NCI-H524 (cell line): Measurements from ENCODE around the gene SAMSN1.

ENCODE experiments used
- DNase-seq, 2 experiments: peaks; one replicate each; lab custom pipeline; 2025; lab: John Stamatoyannopoulos, UW

Gene SAMSN1

GRCh38 chr21:14484188-14485009, 61.7 kb downstream of the SAMSN1 start:
- no peak for DNase-seq

GRCh38 chr21:14483296-14483695, 62.8 kb downstream of the SAMSN1 start:
- no peak for DNase-seq

- DNase-seq: no peak
Observed at GRCh38 chr21:14482165-14482564, 64.0 kb downstream of the SAMSN1 start.

- no peak for DNase-seq
Observed at GRCh38 chr21:14480411-14481031, 65.6 kb downstream of the SAMSN1 start.

- no peak for DNase-seq
Observed at GRCh38 chr21:14479241-14479786, 66.8 kb downstream of the SAMSN1 start.

GRCh38 chr21:14477841-14478240, 68.3 kb downstream of the SAMSN1 start:
- no peak for DNase-seq

GRCh38 chr21:14477133-14477532, 69.0 kb downstream of the SAMSN1 start:
- DNase-seq: no peak

- no peak for DNase-seq
Observed at GRCh38 chr21:14474995-14475394, 71.1 kb downstream of the SAMSN1 start.

GRCh38 chr21:14469641-14470040, 76.5 kb downstream of the SAMSN1 start:
- DNase-seq: no peak

- DNase-seq: no peak
Observed at GRCh38 chr21:14466715-14467114, 79.4 kb downstream of the SAMSN1 start.

- DNase-seq: no peak
Observed at GRCh38 chr21:14457762-14458161, 88.4 kb downstream of the SAMSN1 start.

- DNase-seq: no peak
Observed at GRCh38 chr21:14456911-14457310, 89.2 kb downstream of the SAMSN1 start.

GRCh38 chr21:14454016-14455009, 91.8 kb downstream of the SAMSN1 start:
- no peak for DNase-seq

- no peak for DNase-seq
Observed at GRCh38 chr21:14453339-14454015, 92.6 kb downstream of the SAMSN1 start.

- no peak for DNase-seq
Observed at GRCh38 chr21:14452727-14453241, 93.3 kb downstream of the SAMSN1 start.

GRCh38 chr21:14452031-14452726, 93.9 kb downstream of the SAMSN1 start:
- no peak for DNase-seq

GRCh38 chr21:14451546-14451945, 94.6 kb downstream of the SAMSN1 start:
- no peak for DNase-seq

GRCh38 chr21:14448784-14449183, 97.3 kb downstream of the SAMSN1 start:
- DNase-seq: no peak

- no peak for DNase-seq
Observed at GRCh38 chr21:14438211-14438610, 107.9 kb downstream of the SAMSN1 start.

GRCh38 chr21:14435423-14435822, 110.7 kb downstream of the SAMSN1 start:
- no peak for DNase-seq
